Measurements from ENCODE around the gene SEC16A. TPM values are rescaled to one million over a fixed set of nuclear protein-coding genes. Genes with fewer than 3 reads are reported as not detected.

SEC16A gene
- total RNA-seq, 1 experiment from 2014 or later, result 56.4 TPM

GRCh38 chr9:136526625-136527066 lies 43.8 kb upstream of the SEC16A start:
- Histone ChIP-seq H2AFZ (ENCODE audit: low read length) (no peak overlapping the region), H4K20me1 (ENCODE audit: control insufficient read depth, insufficient read depth, insufficient read length) (no peaks in the 10 kb centered on the region), H3K27me3 (ENCODE audit: insufficient read depth, low read length) (no peaks in the 10 kb centered on the region), H3K4ac (ENCODE audit: low read depth, low read length) (no peak overlapping the region), H2BK15ac (ENCODE audit: low read depth, low read length) (no peak overlapping the region), H3K79me2 (ENCODE audit: insufficient read depth, low read length) (peaks cover 2% of the 10 kb centered on the region; the same call in 1 of the 2 replicates), H2AK5ac (ENCODE audit: insufficient read length, low read length) (no peak overlapping the region), H3K4me2 (ENCODE audit: insufficient read depth, insufficient read length, low read length) (no peak overlapping the region), H3K23ac (ENCODE audit: insufficient read length, low read depth, low read length) (no peak overlapping the region), H4K5ac (ENCODE audit: insufficient read length, low read depth, low read length) (no peak overlapping the region), H3K23me2 (ENCODE audit: insufficient read length, low read depth, low read length, poor library complexity, severe bottlenecking) (no peaks in the 10 kb centered on the region), H3K4me1 (ENCODE audit: insufficient read depth, low read length) (no peaks in the 10 kb centered on the region), H4K8ac (replicated peaks; ENCODE audit: insufficient read length, low read depth, low read length) (no peak overlapping the region), H3K9ac (ENCODE audit: extremely low read depth, insufficient read length, low read length) (no peak overlapping the region), H2BK120ac (ENCODE audit: low read depth, low read length, poor library complexity, severe bottlenecking) (no peak overlapping the region), H3K79me1 (ENCODE audit: insufficient read depth, low read depth, low read length, poor library complexity, severe bottlenecking) (peaks cover 4% of the 10 kb centered on the region), H4K91ac (ENCODE audit: insufficient read length, low read depth, low read length) (no peak overlapping the region), H2BK20ac (ENCODE audit: low read depth, low read length, poor library complexity, severe bottlenecking) (no peak overlapping the region), H3K56ac (ENCODE audit: insufficient read length, low read depth, low read length) (no peak overlapping the region), H2BK5ac (ENCODE audit: insufficient read length, low read length) (no peak overlapping the region), H3T11ph (ENCODE audit: low read length) (no peak overlapping the region), H2BK12ac (ENCODE audit: insufficient read length, low read depth, low read length) (no peak overlapping the region), H3K18ac (ENCODE audit: insufficient read length, low read depth, low read length) (no peak overlapping the region), H3K14ac (ENCODE audit: insufficient read depth, low read length) (no peak overlapping the region), H3K9me3 (ENCODE audit: control insufficient read depth, low read depth, low read length) (no peaks in the 10 kb centered on the region), H3K27ac (ENCODE audit: insufficient read length, low read depth, low read length) (no peak overlapping the region)
- WGBS (ENCODE audit: extremely low coverage, insufficient read length, low lambda C conversion rate), result no CpG with 5 or more reads among the region's 30 CpGs
- Mint-ChIP-seq H3K36me3 (ENCODE audit: insufficient read depth in 1 of 3, low read depth in 3 of 3) (peaks cover 2 to 8% (median 5%) of the 10 kb centered on the region in 3 experiments; a peak in 6 of 7 replicates), H3K4me1 (peaks cover 3 to 24% of the 10 kb centered on the region in 2 experiments), H3K4me3 (no peak overlapping the region), H3K9me3 (peaks cover 6 to 8% of the 10 kb centered on the region in 2 experiments), H3K27ac (0 out of 7 replicates have a peak overlapping the region, but pooled peaks of 1 of the 3 experiments have one; percentile 58), H3K27me3 (ENCODE audit: low read depth) (no peaks in the 10 kb centered on the region)
- no peak for DNase-seq
- no peak for TF ChIP-seq CTCF (conservative IDR thresholded peaks at IDR 0.05)
